Prostate gland (tissue), 2 donors: Measurements from ENCODE around the gene BIK. TPM values are rescaled to one million over a fixed set of nuclear protein-coding genes. Genes with fewer than 3 reads are reported as not detected.
A peak's percentile ranks its signal among the peaks of the same experiment; 100 is the strongest.

Source experiments
- DNase-seq: peaks from one replicate; pipeline ENCODE4 v3.0.0-alpha.2; 2019; ENCODE audit warnings: low spot score
- H3K27ac ChIP-seq, 2 donors: fragments of 200-600 bp; sonication (generic); 2 replicates each; pipeline ENCODE4 v1.5.1; 2017 to 2019
- H3K27me3 ChIP-seq: fragments of 200-600 bp; sonication (generic); replicated peaks from 2 replicates; pipeline ENCODE4 v1.5.1; 2019; ENCODE audit not compliant: insufficient read depth
- H3K36me3 ChIP-seq, 2 donors: fragments of 200-600 bp; sonication (generic); 1 replicate in 1 of 2; 2 replicates in 1 of 2; pipeline versions ENCODE4 v1.5.1 to v1.8.1; 2017 to 2019
- H3K4me1 ChIP-seq: fragments of 200-600 bp; sonication (generic); replicated peaks from 2 replicates; pipeline ENCODE4 v1.5.1; 2019
- H3K4me3 ChIP-seq, 2 donors: fragments of 200-600 bp; sonication (generic); 2 replicates each; pipeline ENCODE4 v1.5.1; 2017 to 2019
- H3K9me3 ChIP-seq: fragments of 200-600 bp; sonication (generic); 2 replicates; pipeline ENCODE4 v1.5.1; 2017
- POLR2A ChIP-seq: fragments of 450-650 bp; IDR thresholded peaks from one replicate; pipeline ENCODE4 v1.6.1; 2016; ENCODE audit warnings: antibody characterized with exemption, mild to moderate bottlenecking
- POLR2AphosphoS5 ChIP-seq: sonication (generic); formaldehyde crosslinking; IDR thresholded peaks from one replicate; pipeline ENCODE4 v1.6.1; 2017; ENCODE audit warnings: antibody characterized with exemption
- WGBS: methylation state at CpG from one replicate; pipeline ENCODE4 v1.1.5; 2018; 5-methylcytosine and 5-hydroxymethylcytosine counted together
- intact Hi-C: fragments of 100-400 bp; cut with DNase I; formaldehyde crosslinking; loops from one replicate; pipeline ENCODE4 v1.14.2; 2022
- total RNA-seq, 2 donors: library from RNA; depleted of rRNA; stranded (reverse); fragments of >200 nt; gene quantifications; one replicate each; pipeline ENCODE4 v1.1.0, GENCODE V29; 2016
- TF ChIP-seq, protein P1 (sequence below), 4 experiments: fragments of 200-600 bp in 2 of 4; fragments of 450-650 bp in 2 of 4; sonication (generic) in 2 of 4; IDR thresholded peaks; 1 replicate in 3 of 4; 2 replicates in 1 of 4; pipeline ENCODE4 v1.5.1; 2016 to 2019; ENCODE audit warnings: antibody characterized with exemption in 4 of 4, mild to moderate bottlenecking in 2 of 4, moderate library complexity in 2 of 4

BIK gene
- total RNA-seq, 2 donors from 2014 or later = 22.1 to 68.4 TPM

DNA sequence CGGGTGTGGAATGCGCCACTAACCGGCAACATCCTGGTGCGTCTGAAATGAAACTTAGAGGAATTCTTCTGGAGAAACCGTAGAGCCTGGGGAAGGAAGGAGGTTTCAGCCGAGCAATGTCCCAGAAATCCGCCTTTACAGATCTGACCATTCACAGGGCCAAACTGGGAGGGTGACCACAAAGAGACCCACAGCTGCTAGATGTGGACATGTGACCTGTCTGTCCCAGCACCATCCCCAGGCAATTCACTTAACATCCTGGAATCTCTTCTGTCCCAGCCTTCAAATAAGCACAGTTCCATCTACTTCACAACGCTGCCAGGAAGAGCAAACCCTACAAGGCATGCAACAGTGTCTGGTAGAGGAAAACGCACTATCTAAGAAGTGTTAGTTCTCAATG lies 22.9 kb downstream of the BIK start:
- H3K4me1 ChIP-seq = no peaks in the 10 kb centered on the region
- H3K9me3 ChIP-seq = no peaks in the 10 kb centered on the region
- intact Hi-C loops = no loop called here
- H3K27me3 ChIP-seq = no peaks in the 10 kb centered on the region
- 87% methylated on average over 9 of the region's 9 CpGs for WGBS
- H3K4me3 ChIP-seq = no peak overlapping the region
- peaks cover 0 to 3% of the 10 kb centered on the region in 2 donors for H3K36me3 ChIP-seq
- H3K27ac ChIP-seq = no peak overlapping the region
- TF ChIP-seq POLR2AphosphoS5 (no peak), POLR2A (no peak)
- TF ChIP-seq, protein P1, sequence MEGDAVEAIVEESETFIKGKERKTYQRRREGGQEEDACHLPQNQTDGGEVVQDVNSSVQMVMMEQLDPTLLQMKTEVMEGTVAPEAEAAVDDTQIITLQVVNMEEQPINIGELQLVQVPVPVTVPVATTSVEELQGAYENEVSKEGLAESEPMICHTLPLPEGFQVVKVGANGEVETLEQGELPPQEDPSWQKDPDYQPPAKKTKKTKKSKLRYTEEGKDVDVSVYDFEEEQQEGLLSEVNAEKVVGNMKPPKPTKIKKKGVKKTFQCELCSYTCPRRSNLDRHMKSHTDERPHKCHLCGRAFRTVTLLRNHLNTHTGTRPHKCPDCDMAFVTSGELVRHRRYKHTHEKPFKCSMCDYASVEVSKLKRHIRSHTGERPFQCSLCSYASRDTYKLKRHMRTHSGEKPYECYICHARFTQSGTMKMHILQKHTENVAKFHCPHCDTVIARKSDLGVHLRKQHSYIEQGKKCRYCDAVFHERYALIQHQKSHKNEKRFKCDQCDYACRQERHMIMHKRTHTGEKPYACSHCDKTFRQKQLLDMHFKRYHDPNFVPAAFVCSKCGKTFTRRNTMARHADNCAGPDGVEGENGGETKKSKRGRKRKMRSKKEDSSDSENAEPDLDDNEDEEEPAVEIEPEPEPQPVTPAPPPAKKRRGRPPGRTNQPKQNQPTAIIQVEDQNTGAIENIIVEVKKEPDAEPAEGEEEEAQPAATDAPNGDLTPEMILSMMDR (IDR thresholded peaks at IDR 0.05) = no peak
- DNase-seq = no peak

DNA sequence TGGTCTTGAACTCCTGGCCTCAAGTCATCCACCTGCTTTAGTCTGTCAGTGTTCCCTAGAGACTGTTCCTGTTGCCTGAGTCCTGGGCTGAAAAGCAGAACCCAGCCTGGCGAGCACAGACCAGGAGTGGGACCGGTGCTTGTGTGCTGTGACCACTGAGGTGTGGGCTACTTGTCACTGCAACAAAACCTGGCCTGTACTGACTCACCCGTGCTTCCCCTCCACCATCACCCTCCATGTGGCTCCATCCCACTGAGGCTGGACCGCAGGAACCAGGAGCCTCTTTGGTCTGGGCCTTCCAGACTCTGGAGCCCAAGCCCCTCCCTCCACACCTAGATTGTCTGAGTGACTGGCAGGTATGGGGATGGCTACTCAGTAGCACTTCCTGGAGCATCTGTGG lies 24.0 kb downstream of the BIK start:
- intact Hi-C loops = no loop called here
- TF ChIP-seq POLR2AphosphoS5 = no peak
- TF ChIP-seq, protein P1 (IDR thresholded peaks at IDR 0.05) = no peak
- TF ChIP-seq POLR2A = no peak
- Histone ChIP-seq H3K4me3 (no peak overlapping the region), H3K36me3 (peaks cover 0 to 8% of the 10 kb centered on the region in 2 donors), H3K27ac (no peak overlapping the region), H3K27me3 (no peaks in the 10 kb centered on the region), H3K9me3 (no peaks in the 10 kb centered on the region), H3K4me1 (no peaks in the 10 kb centered on the region)
- WGBS = 97% methylated on average over 4 of the region's 4 CpGs
- DNase-seq = no peak

DNA sequence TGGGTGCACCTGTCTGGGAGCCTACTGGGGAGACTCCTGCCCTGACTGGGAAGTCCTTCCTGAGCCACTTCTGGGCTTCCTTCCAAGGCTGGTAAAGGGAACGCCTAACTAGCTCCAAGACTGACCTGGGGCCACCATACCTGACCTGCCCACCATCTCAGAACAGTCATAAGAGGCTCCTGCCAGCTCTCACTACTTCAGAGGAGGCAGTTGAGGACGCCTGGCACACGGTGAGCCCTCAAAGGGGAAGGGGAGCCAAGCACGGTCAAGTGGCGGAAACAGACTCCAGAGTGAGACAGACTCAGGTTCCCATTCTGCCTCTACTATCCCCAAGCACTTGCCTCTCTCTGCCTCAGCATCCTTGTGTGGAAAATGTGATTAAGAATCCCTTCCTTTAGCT lies 25.0 kb downstream of the BIK start:
- TF ChIP-seq, protein P1 (IDR thresholded peaks at IDR 0.05) = no peak
- TF ChIP-seq POLR2A (no peak), POLR2AphosphoS5 (no peak)
- 87% methylated on average over 5 of the region's 5 CpGs for WGBS
- intact Hi-C loops = no loop called here
- Histone ChIP-seq H3K27me3 (no peaks in the 10 kb centered on the region), H3K9me3 (no peaks in the 10 kb centered on the region), H3K4me3 (no peak overlapping the region), H3K36me3 (peaks cover 0 to 8% of the 10 kb centered on the region in 2 donors), H3K4me1 (no peaks in the 10 kb centered on the region), H3K27ac (no peak overlapping the region)
- DNase-seq = no peak

DNA sequence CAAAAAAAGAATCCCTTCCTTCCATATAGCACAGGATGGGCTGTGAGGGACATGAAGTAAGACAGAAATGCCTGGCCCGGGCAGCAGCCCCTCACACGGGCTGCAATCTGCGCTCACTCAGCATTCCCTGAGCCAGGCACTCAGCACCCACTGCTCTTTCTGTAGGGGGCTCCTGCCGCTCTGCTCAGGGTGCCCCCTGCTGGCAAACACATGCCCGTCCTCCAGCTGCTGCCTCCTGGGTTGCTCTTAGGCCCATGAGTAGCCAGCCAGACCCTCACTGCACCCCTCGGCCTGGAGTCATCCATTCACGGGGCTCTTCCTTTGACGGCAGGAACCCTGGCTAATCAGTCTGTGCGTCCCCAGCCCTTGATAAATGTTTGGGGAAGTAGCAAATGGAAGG lies 25.7 kb downstream of the BIK start:
- H3K9me3 ChIP-seq = no peaks in the 10 kb centered on the region
- 54% methylated on average over 9 of the region's 9 CpGs for WGBS
- H3K27ac ChIP-seq = no peak overlapping the region
- H3K27me3 ChIP-seq = no peaks in the 10 kb centered on the region
- H3K36me3 ChIP-seq = peaks cover 0 to 8% of the 10 kb centered on the region in 2 donors
- no peak overlapping the region for H3K4me3 ChIP-seq
- H3K4me1 ChIP-seq = no peaks in the 10 kb centered on the region
- TF ChIP-seq, protein P1 (IDR thresholded peaks at IDR 0.05) = peak in 3 of 4 experiments; percentile 43 to 56 (median 52)
- no peak for TF ChIP-seq POLR2AphosphoS5
- intact Hi-C loops = no loop called here
- no peak for DNase-seq

DNA sequence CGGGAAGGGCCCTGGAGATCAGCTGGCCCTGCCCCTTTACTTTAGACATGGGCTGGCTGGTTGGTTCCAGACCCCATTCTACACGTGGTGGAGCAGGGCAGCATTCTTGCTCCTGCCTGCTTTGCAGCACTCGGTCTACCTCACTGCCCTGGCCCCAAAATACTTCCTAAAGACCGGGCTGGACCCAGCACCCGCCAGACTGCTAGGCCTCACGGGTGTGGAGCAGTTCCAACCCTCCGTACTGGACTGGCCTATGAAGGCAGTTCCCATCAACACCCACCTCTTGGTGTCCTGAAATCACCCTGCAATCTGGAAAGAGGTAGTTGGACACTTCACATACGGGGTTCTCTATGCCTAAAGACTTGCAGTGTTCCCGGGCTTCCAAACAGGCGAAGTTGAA lies 26.3 kb downstream of the BIK start:
- Histone ChIP-seq H3K27me3 (no peaks in the 10 kb centered on the region), H3K36me3 (peaks cover 0 to 8% of the 10 kb centered on the region in 2 donors), H3K4me3 (no peak overlapping the region), H3K27ac (no peak overlapping the region), H3K9me3 (no peaks in the 10 kb centered on the region), H3K4me1 (peaks cover 5% of the 10 kb centered on the region)
- intact Hi-C loops = no loop called here
- WGBS = 79% methylated on average over 10 of the region's 10 CpGs
- no peak for DNase-seq
- TF ChIP-seq POLR2AphosphoS5 = no peak
- TF ChIP-seq POLR2A = no peak
- TF ChIP-seq, protein P1 (IDR thresholded peaks at IDR 0.05) = no peak
